ENCODE data around the gene TCEAL4.
A peak's percentile ranks its signal among the peaks of the same experiment; 100 is the strongest.
"Not testable (repeated sequence)": the region's sequence is repeated elsewhere in the genome, so short reads cannot be mapped to it uniquely, and the experiment has no call there.

Gene TCEAL4

GRCh38 chrX:103586314-103586646 is 965 bp downstream of the TCEAL4 start:
- no peak for TF ChIP-seq CTCF (IDR thresholded peaks at IDR 0.05)
- Mint-ChIP-seq H3K9me3 (peaks cover 27% of the 10 kb centered on the region), H3K27me3 (ENCODE audit: low read depth, poor library complexity) (peaks cover 18% of the 10 kb centered on the region), H3K36me3 (ENCODE audit: low read depth) (peaks cover 14% of the 10 kb centered on the region), H3K27ac (no peak overlapping the region), H3K4me1 (peaks cover 8% of the 10 kb centered on the region), H3K4me3 (peak overlapping the region; percentile 96)
- no peak for DNase-seq

- no peak for TF ChIP-seq CTCF (IDR thresholded peaks at IDR 0.05)
- Mint-ChIP-seq H3K27ac (no peak overlapping the region), H3K4me1 (peaks cover 8% of the 10 kb centered on the region), H3K27me3 (ENCODE audit: low read depth, poor library complexity) (peaks cover 14% of the 10 kb centered on the region), H3K36me3 (ENCODE audit: low read depth) (peaks cover 18% of the 10 kb centered on the region), H3K9me3 (peaks cover 26% of the 10 kb centered on the region), H3K4me3 (peak overlapping the region; percentile 96)
- no peak for DNase-seq
These were observed 1.3 kb downstream of the TCEAL4 start for GRCh38 chrX:103586659-103587058.

- H3K27ac Mint-ChIP-seq; DNase-seq; H3K4me3 Mint-ChIP-seq; H3K4me1 Mint-ChIP-seq; H3K27me3 Mint-ChIP-seq (ENCODE audit: low read depth, poor library complexity): not testable (repeated sequence)
- Mint-ChIP-seq H3K36me3 (ENCODE audit: low read depth) (peaks cover 62% of the 10 kb centered on the region), H3K9me3 (peaks cover 43% of the 10 kb centered on the region)
These were observed 7.0 kb downstream of the TCEAL4 start for GRCh38 chrX:103592295-103592694.

- Mint-ChIP-seq H3K9me3 (peaks cover 43% of the 10 kb centered on the region), H3K36me3 (ENCODE audit: low read depth) (peaks cover 68% of the 10 kb centered on the region)
- not testable (repeated sequence) for DNase-seq; H3K4me3 Mint-ChIP-seq; H3K27ac Mint-ChIP-seq; H3K4me1 Mint-ChIP-seq; H3K27me3 Mint-ChIP-seq (ENCODE audit: low read depth, poor library complexity)
These were observed 9.9 kb downstream of the TCEAL4 start for GRCh38 chrX:103595202-103595601.

- Mint-ChIP-seq H3K27ac (no peak within 1 kb of the TSS), H3K4me1 (peaks cover 4% of the 10 kb centered on the region), H3K9me3 (peaks cover 20% of the 10 kb centered on the region), H3K27me3 (ENCODE audit: low read depth, poor library complexity) (peaks cover 18% of the 10 kb centered on the region), H3K4me3 (peak within 1 kb of the TSS; percentile 80), H3K36me3 (ENCODE audit: low read depth) (peaks cover 24% of the 10 kb centered on the region)
- TF ChIP-seq CTCF (IDR thresholded peaks at IDR 0.05): no peak
- DNase-seq: peak; percentile 63
These were observed 22.3 kb downstream of the TCEAL4 start, which contains the start of gene TCEAL3 for GRCh38 chrX:103607364-103608305. Gene TCEAL3, plus strand, starts transcription at chrX:103607963. Its CDS starts 1,102 bp downstream, at chrX:103609065.

GRCh38 chrX:103608306-103608963 is 23.1 kb downstream of the TCEAL4 start:
- Mint-ChIP-seq H3K4me1 (peaks cover 4% of the 10 kb centered on the region), H3K9me3 (peaks cover 20% of the 10 kb centered on the region), H3K27me3 (ENCODE audit: low read depth, poor library complexity) (peaks cover 15% of the 10 kb centered on the region), H3K27ac (no peak overlapping the region), H3K4me3 (peak overlapping the region; percentile 80), H3K36me3 (ENCODE audit: low read depth) (peaks cover 17% of the 10 kb centered on the region)
- DNase-seq: no peak
- TF ChIP-seq CTCF (IDR thresholded peaks at IDR 0.05): no peak
